Activated CD8-positive, alpha-beta memory T cell treated with anti-CD3 and anti-CD28 coated beads for 48 hours (primary cell): ENCODE data around the gene SFXN2.

Source experiments
- DNase-seq, 3 experiments: peaks; one replicate each; pipeline ENCODE4 v3.0.0-alpha.2; 2020; ENCODE audit warnings: low read depth in 2 of 3, low spot score in 2 of 3

Gene SFXN2

GRCh38 chr10:102775935-102776669, 61.7 kb downstream of the SFXN2 start:
- no peak for DNase-seq

- DNase-seq: no peak
Measured at GRCh38 chr10:102776779-102777456, 62.5 kb downstream of the SFXN2 start.

- DNase-seq: no peak
Measured at GRCh38 chr10:102777711-102778453, 63.4 kb downstream of the SFXN2 start.

- no peak for DNase-seq
Measured at GRCh38 chr10:102778781-102779180, 64.3 kb downstream of the SFXN2 start.

GRCh38 chr10:102779680-102780526, 65.5 kb downstream of the SFXN2 start:
- no peak for DNase-seq

GRCh38 chr10:102780527-102780808, 66.0 kb downstream of the SFXN2 start:
- no peak for DNase-seq

- DNase-seq: no peak
Measured at GRCh38 chr10:102781090-102781920, 66.9 kb downstream of the SFXN2 start.

- no peak for DNase-seq
Measured at GRCh38 chr10:102781921-102782557, 67.6 kb downstream of the SFXN2 start.

- no peak for DNase-seq
Measured at GRCh38 chr10:102782673-102783551, 68.5 kb downstream of the SFXN2 start.

- DNase-seq: no peak
Measured at GRCh38 chr10:102783568-102783967, 69.1 kb downstream of the SFXN2 start.

GRCh38 chr10:102785818-102786217, 71.4 kb downstream of the SFXN2 start:
- DNase-seq: no peak

GRCh38 chr10:102791754-102792395, 77.4 kb downstream of the SFXN2 start:
- no peak for DNase-seq
